Uterine smooth muscle cell (primary cell): ENCODE data around the gene CRYGN. TPM values are rescaled to one million over a fixed set of nuclear protein-coding genes. Genes with fewer than 3 reads are reported as not detected.

ENCODE experiments used
- total RNA-seq: library from RNA; depleted of rRNA; stranded (reverse); fragments of >200 nt; gene quantifications from 2 replicates; pipeline ENCODE4 v1.2.3, GENCODE V29; 2014

Gene CRYGN
- 0.25 TPM in 1 of 2 replicates, not detected in the other for total RNA-seq

GRCh38 chr7:151439855-151440798 lies at the start of gene CRYGN:
CRYGN (minus strand) TSS chr7:151440141; CDS start chr7:151439917, 224 bp downstream.

GRCh38 chr7:151409667-151410404 lies 30.1 kb downstream of the CRYGN start, which contains the start of gene WDR86:
WDR86 (minus strand) TSS chr7:151410038; CDS start chr7:151409589, 449 bp downstream.

Other genes starting within 250 kb of the CRYGN start
- not detected in 2 replicates for gene H2BK1, start 229.7 kb downstream of the CRYGN start, total RNA-seq
- 57.7 and 84.9 TPM in 2 replicates for gene ABCF2, start 212.9 kb downstream of the CRYGN start, total RNA-seq
- gene CHPF2, start 207.7 kb downstream of the CRYGN start, total RNA-seq, result 60.8 and 86.1 TPM in 2 replicates
- gene SMARCD3, start 191.4 kb downstream of the CRYGN start, total RNA-seq, result 25.6 and 35.7 TPM in 2 replicates
- 48.4 and 51.2 TPM in 2 replicates for gene NUB1, start 98.3 kb downstream of the CRYGN start, total RNA-seq
- gene WDR86, start 30.1 kb downstream of the CRYGN start, total RNA-seq, result 0.22 TPM in 1 of 2 replicates, not detected in the other
- gene RHEB, start 79.8 kb upstream of the CRYGN start, total RNA-seq, result 72.6 and 73.9 TPM in 2 replicates